GM10847 (cell line): ENCODE results near the gene BRD8.
A peak's percentile ranks its signal among the peaks of the same experiment; 100 is the strongest.

Experiments
- POLR2A ChIP-seq: IDR thresholded peaks from 2 replicates; pipeline ENCODE4 v1.6.1; 2011; ENCODE audit not compliant: insufficient read length; ENCODE audit errors: extremely low read depth

Gene BRD8

GRCh38 chr5:138178516-138179276 lies at the start of gene BRD8, which contains the start of gene KIF20A:
BRD8 (minus strand) TSS chr5:138178630; CDS start chr5:138178614, 16 bp downstream.
KIF20A (plus strand) TSS chr5:138179112; CDS start chr5:138179681, 569 bp downstream.
- peak; percentile 68 for TF ChIP-seq POLR2A

GRCh38 chr5:138226910-138227309 lies 48.5 kb upstream of the BRD8 start:
- no peak for TF ChIP-seq POLR2A

- no peak for TF ChIP-seq POLR2A
Observed at GRCh38 chr5:138224712-138225111, 46.3 kb upstream of the BRD8 start.

GRCh38 chr5:138223532-138223931 lies 45.1 kb upstream of the BRD8 start:
- no peak for TF ChIP-seq POLR2A

GRCh38 chr5:138216799-138217198 lies 38.4 kb upstream of the BRD8 start:
- TF ChIP-seq POLR2A: no peak

- TF ChIP-seq POLR2A: peak; percentile 71
Observed at GRCh38 chr5:138213161-138214029, 35.0 kb upstream of the BRD8 start, which contains the start of gene CDC23. CDC23 (minus strand) TSS chr5:138213323; CDS start chr5:138213312, 11 bp downstream.

GRCh38 chr5:138212828-138213160 lies 34.4 kb upstream of the BRD8 start:
- no peak for TF ChIP-seq POLR2A

GRCh38 chr5:138210985-138211384 lies 32.6 kb upstream of the BRD8 start:
- no peak for TF ChIP-seq POLR2A

GRCh38 chr5:138192826-138193225 lies 14.4 kb upstream of the BRD8 start:
- no peak for TF ChIP-seq POLR2A

- TF ChIP-seq POLR2A: no peak
Observed at GRCh38 chr5:138188626-138189025, 10.2 kb upstream of the BRD8 start.

GRCh38 chr5:138186002-138186447 lies 7.6 kb upstream of the BRD8 start:
- TF ChIP-seq POLR2A: no peak

GRCh38 chr5:138182808-138183207 lies 4.4 kb upstream of the BRD8 start:
- TF ChIP-seq POLR2A: no peak

GRCh38 chr5:138180841-138181240 lies 2.4 kb upstream of the BRD8 start:
- no peak for TF ChIP-seq POLR2A

GRCh38 chr5:138180183-138180782 lies 1.9 kb upstream of the BRD8 start:
- no peak for TF ChIP-seq POLR2A

- no peak for TF ChIP-seq POLR2A
Observed at GRCh38 chr5:138179277-138179857, 937 bp upstream of the BRD8 start.

- TF ChIP-seq POLR2A: no peak
Observed at GRCh38 chr5:138177941-138178515, 402 bp downstream of the BRD8 start.
